Sigmoid colon (tissue), 7 donors: ENCODE results near the gene ADAMTS17. TPM values are rescaled to one million over a fixed set of nuclear protein-coding genes. Genes with fewer than 3 reads are reported as not detected.
"Not testable (repeated sequence)": the region's sequence is repeated elsewhere in the genome, so short reads cannot be mapped to it uniquely, and the experiment has no call there.

Experiments
- DNase-seq: peaks from one replicate; pipeline ENCODE4 v3.0.0-alpha.2; 2019
- H3K27ac ChIP-seq, 4 donors: fragments of 200-600 bp; sonication (generic); one replicate each; pipeline ENCODE4 v1.5.1; 2016 to 2019; ENCODE audit warnings: mild to moderate bottlenecking in 1 of 4
- H3K27me3 ChIP-seq, 3 donors: fragments of 200-600 bp; sonication (generic); one replicate each; pipeline ENCODE4 v1.5.1; 2019; ENCODE audit warnings: mild to moderate bottlenecking in 1 of 3
- H3K36me3 ChIP-seq, 4 donors: fragments of 200-600 bp; sonication (generic); one replicate each; pipeline ENCODE4 v1.5.1; 2016 to 2019
- H3K4me1 ChIP-seq, 4 donors: fragments of 200-600 bp; sonication (generic); one replicate each; pipeline ENCODE4 v1.5.1; 2017 to 2019
- H3K4me3 ChIP-seq, 4 donors: fragments of 200-600 bp; sonication (generic); one replicate each; pipeline ENCODE4 v1.5.1; 2017 to 2019; ENCODE audit warnings: mild to moderate bottlenecking in 2 of 4, moderate library complexity in 1 of 4
- H3K9me3 ChIP-seq, 4 donors: fragments of 200-600 bp in 3 of 4; sonication (generic) in 3 of 4; one replicate each; pipeline versions ENCODE4 v1.5.1 to v1.6.1; 2013 to 2019
- EP300 ChIP-seq, 4 donors: sonication (generic); formaldehyde crosslinking; IDR thresholded peaks; one replicate each; pipeline ENCODE4 v1.6.1; 2017; ENCODE audit warnings: antibody characterized with exemption in 4 of 4
- POLR2A ChIP-seq, 2 donors: fragments of 450-650 bp; IDR thresholded peaks; one replicate each; pipeline ENCODE4 v1.6.1; 2016; ENCODE audit warnings: antibody characterized with exemption in 2 of 2, mild to moderate bottlenecking in 2 of 2, moderate library complexity in 2 of 2
- POLR2AphosphoS5 ChIP-seq, 4 donors: sonication (generic); formaldehyde crosslinking; IDR thresholded peaks; one replicate each; pipeline ENCODE4 v1.6.1; 2017; ENCODE audit warnings: antibody characterized with exemption in 4 of 4
- WGBS, 2 donors: extraction: QIAGEN DNeasy Blood & Tissue Kit; methylation state at CpG; one replicate each; pipeline ENCODE4 v1.1.7; 2013; 5-methylcytosine and 5-hydroxymethylcytosine counted together
- intact Hi-C: fragments of 100-400 bp; cut with DNase I; formaldehyde crosslinking; loops from one replicate; pipeline ENCODE4 v1.15.1; 2023
- polyA plus RNA-seq, 3 donors: library from polyadenylated mRNA; stranded (reverse); fragments of 200-250 nt; gene quantifications; one replicate each; pipeline ENCODE4 v1.2.3, GENCODE V29; 2013
- total RNA-seq, 4 donors: library from RNA; depleted of rRNA; stranded (reverse); fragments of >200 nt; gene quantifications; one replicate each; pipeline ENCODE4 v1.1.0, GENCODE V29; 2016
- TF ChIP-seq, protein P1 (sequence below), 4 experiments: fragments of 450-650 bp in 3 of 4; fragments of 200-600 bp in 1 of 4; IDR thresholded peaks; one replicate each; pipeline ENCODE4 v1.5.1; 2016 to 2019; ENCODE audit warnings: antibody characterized with exemption in 4 of 4, mild to moderate bottlenecking in 3 of 4, moderate library complexity in 2 of 4
- donor health status: healthy with polysubstance abuse.
- donor health status: Bipolar disorder and iron deficiency.
- donor health status: healthy.

The ADAMTS17 gene
- total and polyA plus RNA-seq, 7 donors, result 0.46 to 3.6 (median 1.2) TPM

DNA sequence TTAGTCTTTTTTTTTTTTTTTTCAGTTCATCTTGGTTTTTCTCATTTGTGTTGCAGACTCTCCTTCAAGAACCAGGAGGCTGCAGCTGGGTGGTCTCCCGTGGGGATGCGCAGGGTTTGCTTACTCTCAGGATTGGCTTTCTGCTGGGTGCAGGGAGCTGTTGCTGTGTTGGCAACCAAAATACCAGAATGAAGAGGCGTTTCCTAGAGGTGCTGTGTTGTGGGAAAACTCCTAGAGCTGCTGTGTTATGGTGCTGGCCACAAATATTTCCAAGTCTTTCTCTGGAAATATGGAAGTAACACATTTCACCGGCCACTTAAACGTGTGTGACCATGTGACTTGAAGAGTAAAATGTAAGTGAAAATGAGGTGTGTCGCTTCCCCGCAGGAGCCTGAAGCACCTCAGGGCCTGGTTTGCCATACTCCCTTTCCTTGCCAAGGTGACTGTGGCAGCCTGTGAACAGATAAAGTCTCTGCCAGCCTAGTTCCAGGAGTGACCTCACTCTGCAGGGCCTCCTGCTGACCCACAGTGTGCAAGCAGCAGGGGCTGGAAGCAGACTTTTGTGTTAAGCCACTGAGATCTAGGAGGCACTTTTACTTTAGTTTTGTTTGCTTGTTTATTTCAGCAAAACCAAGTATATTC is 258.9 kb downstream of the ADAMTS17 start:
- H3K27me3 ChIP-seq, result no peaks in the 10 kb centered on the region
- 87 to 89% methylated on average over 7 of the region's 7 CpGs for WGBS, 2 donors
- H3K36me3 ChIP-seq, result no peaks in the 10 kb centered on the region
- no peaks in the 10 kb centered on the region for H3K4me1 ChIP-seq
- no peak overlapping the region for H3K4me3 ChIP-seq
- TF ChIP-seq POLR2AphosphoS5 (IDR thresholded peaks at IDR 0.05) (no peak), POLR2A (IDR thresholded peaks at IDR 0.05) (no peak), EP300 (IDR thresholded peaks at IDR 0.05) (no peak)
- TF ChIP-seq, protein P1, sequence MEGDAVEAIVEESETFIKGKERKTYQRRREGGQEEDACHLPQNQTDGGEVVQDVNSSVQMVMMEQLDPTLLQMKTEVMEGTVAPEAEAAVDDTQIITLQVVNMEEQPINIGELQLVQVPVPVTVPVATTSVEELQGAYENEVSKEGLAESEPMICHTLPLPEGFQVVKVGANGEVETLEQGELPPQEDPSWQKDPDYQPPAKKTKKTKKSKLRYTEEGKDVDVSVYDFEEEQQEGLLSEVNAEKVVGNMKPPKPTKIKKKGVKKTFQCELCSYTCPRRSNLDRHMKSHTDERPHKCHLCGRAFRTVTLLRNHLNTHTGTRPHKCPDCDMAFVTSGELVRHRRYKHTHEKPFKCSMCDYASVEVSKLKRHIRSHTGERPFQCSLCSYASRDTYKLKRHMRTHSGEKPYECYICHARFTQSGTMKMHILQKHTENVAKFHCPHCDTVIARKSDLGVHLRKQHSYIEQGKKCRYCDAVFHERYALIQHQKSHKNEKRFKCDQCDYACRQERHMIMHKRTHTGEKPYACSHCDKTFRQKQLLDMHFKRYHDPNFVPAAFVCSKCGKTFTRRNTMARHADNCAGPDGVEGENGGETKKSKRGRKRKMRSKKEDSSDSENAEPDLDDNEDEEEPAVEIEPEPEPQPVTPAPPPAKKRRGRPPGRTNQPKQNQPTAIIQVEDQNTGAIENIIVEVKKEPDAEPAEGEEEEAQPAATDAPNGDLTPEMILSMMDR (IDR thresholded peaks at IDR 0.05), result no peak
- H3K9me3 ChIP-seq, result no peaks in the 10 kb centered on the region
- peak; percentile 45 for DNase-seq
- no peak overlapping the region for H3K27ac ChIP-seq
- intact Hi-C loops, result no loop called here

DNA sequence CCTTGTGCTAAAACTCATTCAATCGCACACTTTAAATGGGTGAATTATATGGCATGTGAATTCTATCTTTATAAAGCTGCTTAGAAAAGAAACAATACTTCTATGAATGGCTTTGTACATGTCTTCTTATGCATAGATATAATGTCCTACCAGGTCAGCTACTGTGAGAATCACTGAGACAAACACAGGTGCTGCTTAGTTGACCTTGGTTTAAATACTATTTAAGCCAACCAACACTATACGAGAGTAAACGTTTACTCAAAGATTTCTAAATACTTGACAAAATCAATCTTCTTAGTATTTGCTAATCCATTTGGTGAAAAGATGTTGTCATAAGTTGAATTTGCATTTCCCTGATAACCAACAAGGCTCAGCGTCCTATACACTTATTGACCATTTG is 260.3 kb downstream of the ADAMTS17 start:
- H3K4me3 ChIP-seq, result no peak overlapping the region
- TF ChIP-seq, protein P1 (IDR thresholded peaks at IDR 0.05), result no peak
- no peak for TF ChIP-seq POLR2AphosphoS5 (IDR thresholded peaks at IDR 0.05)
- no peak for TF ChIP-seq EP300 (IDR thresholded peaks at IDR 0.05)
- no peak for TF ChIP-seq POLR2A (IDR thresholded peaks at IDR 0.05)
- DNase-seq, result no peak
- no peak overlapping the region for H3K27ac ChIP-seq
- no peaks in the 10 kb centered on the region for H3K27me3 ChIP-seq
- intact Hi-C loops, result no loop called here
- WGBS, 2 donors, result 86 to 87% methylated on average over 4 of the region's 4 CpGs
- no peaks in the 10 kb centered on the region for H3K9me3 ChIP-seq
- no peaks in the 10 kb centered on the region for H3K36me3 ChIP-seq
- H3K4me1 ChIP-seq, result no peaks in the 10 kb centered on the region

DNA sequence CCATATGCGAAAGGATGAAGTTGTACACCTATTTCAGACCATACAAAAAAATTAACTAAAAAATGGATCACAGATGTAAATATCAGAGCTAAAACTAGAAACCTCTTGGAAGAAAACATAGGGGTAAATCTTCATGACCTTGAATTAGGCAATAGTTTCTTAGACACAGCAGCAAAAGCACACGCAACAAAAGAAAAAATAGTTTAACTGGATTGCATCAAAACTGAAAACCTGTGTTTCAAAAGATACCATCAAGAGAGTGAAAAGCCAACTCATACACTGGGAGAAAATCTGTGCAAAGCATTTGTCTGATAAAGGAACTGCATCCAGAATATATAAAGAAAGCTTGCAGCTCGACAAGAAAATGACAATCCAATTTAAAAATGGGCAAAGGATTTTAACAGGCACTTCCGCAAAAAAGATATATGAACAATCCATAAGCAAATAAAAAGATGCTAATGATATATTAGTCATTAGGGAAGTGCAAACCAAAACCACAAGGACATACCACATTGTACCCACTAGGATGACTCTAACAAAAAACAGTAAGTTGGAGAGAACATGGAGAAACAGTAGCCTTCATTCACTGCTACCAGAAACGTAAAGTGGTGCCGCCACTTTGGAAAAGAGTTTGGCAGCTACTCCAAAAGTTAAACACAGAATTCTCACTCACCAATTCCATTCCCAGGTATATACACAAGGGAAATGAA is 263.1 kb downstream of the ADAMTS17 start:
- WGBS, 2 donors, result 64 to 86% methylated on average over 6 of the region's 6 CpGs
- DNase-seq, result no peak
- Histone ChIP-seq H3K36me3 (no peaks in the 10 kb centered on the region), H3K4me3 (no peak overlapping the region), H3K4me1 (no peaks in the 10 kb centered on the region), H3K9me3 (no peaks in the 10 kb centered on the region), H3K27ac (no peak overlapping the region), H3K27me3 (no peaks in the 10 kb centered on the region)
- intact Hi-C loops, result no loop called here
- TF ChIP-seq EP300 (IDR thresholded peaks at IDR 0.05), result no peak

DNA sequence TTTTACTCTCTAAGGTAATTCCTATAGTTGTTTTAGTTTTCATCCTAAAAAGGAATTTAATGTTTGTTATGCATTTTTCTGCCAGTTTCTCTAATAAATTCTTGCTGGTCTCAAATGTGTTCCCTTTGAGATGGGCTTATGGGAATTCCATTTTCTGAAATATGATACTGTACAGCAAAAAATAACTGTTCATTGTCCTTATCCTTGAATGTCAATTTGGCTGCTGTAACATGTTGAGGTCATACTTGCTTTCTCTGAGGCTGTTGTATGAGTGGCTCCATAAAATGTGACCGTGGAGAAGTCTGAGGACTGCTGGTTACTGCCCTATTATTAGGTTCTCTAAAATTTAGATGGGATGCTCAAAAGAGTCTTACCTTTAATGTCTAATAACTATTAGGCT is 266.5 kb downstream of the ADAMTS17 start:
- intact Hi-C loops, result no loop called here
- no peaks in the 10 kb centered on the region for H3K9me3 ChIP-seq
- no peaks in the 10 kb centered on the region for H3K4me1 ChIP-seq
- TF ChIP-seq POLR2AphosphoS5 (IDR thresholded peaks at IDR 0.05) (no peak), POLR2A (IDR thresholded peaks at IDR 0.05) (no peak), EP300 (IDR thresholded peaks at IDR 0.05) (no peak)
- TF ChIP-seq, protein P1 (IDR thresholded peaks at IDR 0.05), result no peak
- H3K36me3 ChIP-seq, result no peaks in the 10 kb centered on the region
- WGBS, 2 donors, result 62 to 67% methylated on average over 1 of the region's 1 CpG
- H3K27ac ChIP-seq, result no peak overlapping the region
- no peak for DNase-seq
- no peak overlapping the region for H3K4me3 ChIP-seq
- no peaks in the 10 kb centered on the region for H3K27me3 ChIP-seq

DNA sequence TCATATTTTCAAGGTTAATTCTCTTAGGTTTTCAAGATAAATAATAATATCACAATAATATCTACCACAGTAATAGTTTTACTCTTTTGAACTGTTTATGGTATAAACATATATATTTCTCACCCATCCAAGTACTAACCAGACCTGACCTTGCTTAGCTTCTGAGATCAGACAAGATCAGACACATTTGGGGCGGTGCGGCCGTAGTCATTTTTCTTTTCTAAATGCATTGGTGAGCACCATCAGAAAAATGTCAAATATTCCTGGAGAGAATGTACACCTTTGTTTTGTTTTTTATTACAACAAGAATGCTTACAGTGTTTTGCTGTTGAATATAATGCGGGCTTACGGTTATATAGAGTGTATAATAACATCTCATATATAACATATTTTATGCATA is 267.8 kb downstream of the ADAMTS17 start:
- no peak for DNase-seq
- Histone ChIP-seq H3K27me3 (no peaks in the 10 kb centered on the region), H3K36me3 (no peaks in the 10 kb centered on the region), H3K27ac (no peak overlapping the region), H3K4me1 (no peaks in the 10 kb centered on the region), H3K9me3 (no peaks in the 10 kb centered on the region), H3K4me3 (no peak overlapping the region)
- TF ChIP-seq POLR2AphosphoS5 (IDR thresholded peaks at IDR 0.05) (no peak), EP300 (IDR thresholded peaks at IDR 0.05) (no peak), POLR2A (IDR thresholded peaks at IDR 0.05) (no peak)
- TF ChIP-seq, protein P1 (IDR thresholded peaks at IDR 0.05), result no peak
- intact Hi-C loops, result no loop called here
- 95 to 96% methylated on average over 5 of the region's 5 CpGs for WGBS, 2 donors

DNA sequence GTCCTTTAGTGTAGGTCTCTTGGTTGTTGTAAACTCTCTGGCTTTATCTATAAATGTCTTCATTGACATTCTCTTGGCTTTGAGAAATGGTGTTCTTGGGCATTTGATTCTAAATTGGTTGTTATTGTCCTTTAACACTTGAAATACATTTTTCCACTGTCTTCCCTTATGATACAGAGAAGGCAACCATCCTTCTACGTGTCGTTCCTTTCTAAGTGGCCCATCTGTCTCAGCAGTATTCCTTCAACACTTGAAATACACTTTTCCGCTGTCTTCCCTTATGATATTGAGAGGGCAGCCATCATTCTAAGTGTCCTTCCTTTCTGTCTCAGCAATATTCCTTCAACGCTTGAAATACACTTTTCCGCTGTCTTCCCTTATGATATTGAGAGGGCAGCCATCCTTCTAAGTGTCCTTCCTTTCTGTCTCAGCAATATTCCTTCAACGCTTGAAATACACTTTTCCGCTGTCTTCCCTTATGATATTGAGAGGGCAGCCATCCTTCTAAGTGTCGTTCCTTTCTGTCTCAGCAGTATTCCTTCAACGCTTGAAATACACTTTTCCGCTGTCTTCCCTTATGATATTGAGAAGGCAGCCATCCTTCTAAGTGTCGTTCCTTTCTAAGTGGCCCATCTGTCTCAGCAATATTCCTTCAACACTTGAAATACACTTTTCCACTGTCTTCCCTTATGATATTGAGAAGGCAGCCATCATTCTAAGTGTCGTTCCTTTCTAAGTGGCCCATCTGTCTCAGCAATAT is 275.1 kb downstream of the ADAMTS17 start:
- 77 to 78% methylated on average over 10 of the region's 12 CpGs for WGBS, 2 donors
- H3K9me3 ChIP-seq, H3K36me3 ChIP-seq, H3K27ac ChIP-seq, intact Hi-C loops, DNase-seq, H3K4me1 ChIP-seq, H3K27me3 ChIP-seq, H3K4me3 ChIP-seq: not testable (repeated sequence)
